Activated T-cell treated with anti-CD3 and anti-CD28 coated beads for 1 hour (primary cell): ENCODE data around the gene DCAF4.
"Not testable (repeated sequence)": the region's sequence is repeated elsewhere in the genome, so short reads cannot be mapped to it uniquely, and the experiment has no call there.

Experiments used
- DNase-seq: peaks from one replicate; pipeline ENCODE4 v3.0.0-alpha.2; 2020; ENCODE audit warnings: low read depth

Gene DCAF4

GRCh38 chr14:72970824-72971434, 44.7 kb downstream of the DCAF4 start:
- no peak for DNase-seq

- DNase-seq = no peak
Observed at GRCh38 chr14:72974661-72975060, 48.4 kb downstream of the DCAF4 start.

- DNase-seq = no peak
Observed at GRCh38 chr14:72975770-72976169, 49.5 kb downstream of the DCAF4 start.

GRCh38 chr14:72978856-72979255, 52.6 kb downstream of the DCAF4 start:
- no peak for DNase-seq

- no peak for DNase-seq
Observed at GRCh38 chr14:72980863-72981262, 54.6 kb downstream of the DCAF4 start.

GRCh38 chr14:72982146-72982708, 56.0 kb downstream of the DCAF4 start:
- no peak for DNase-seq

- DNase-seq = no peak
Observed at GRCh38 chr14:72986214-72986613, 60.0 kb downstream of the DCAF4 start.

- DNase-seq = no peak
Observed at GRCh38 chr14:72986857-72987256, 60.6 kb downstream of the DCAF4 start.

- DNase-seq = no peak
Observed at GRCh38 chr14:72990171-72990570, 63.9 kb downstream of the DCAF4 start.

- DNase-seq = no peak
Observed at GRCh38 chr14:72996916-72997315, 70.7 kb downstream of the DCAF4 start.

GRCh38 chr14:72998252-72998903, 72.1 kb downstream of the DCAF4 start:
- DNase-seq = no peak

GRCh38 chr14:72999316-72999715, 73.1 kb downstream of the DCAF4 start:
- no peak for DNase-seq

GRCh38 chr14:73000073-73000472, 73.8 kb downstream of the DCAF4 start:
- no peak for DNase-seq

- DNase-seq = no peak
Observed at GRCh38 chr14:73003681-73004080, 77.4 kb downstream of the DCAF4 start.

- not testable (repeated sequence) for DNase-seq
Observed at GRCh38 chr14:73004641-73005040, 78.4 kb downstream of the DCAF4 start.

- no peak for DNase-seq
Observed at GRCh38 chr14:73007835-73008234, 81.6 kb downstream of the DCAF4 start.

- DNase-seq = no peak
Observed at GRCh38 chr14:73008501-73008900, 82.2 kb downstream of the DCAF4 start.
